ENCODE data around the gene LHX2.

LHX2 gene

DNA sequence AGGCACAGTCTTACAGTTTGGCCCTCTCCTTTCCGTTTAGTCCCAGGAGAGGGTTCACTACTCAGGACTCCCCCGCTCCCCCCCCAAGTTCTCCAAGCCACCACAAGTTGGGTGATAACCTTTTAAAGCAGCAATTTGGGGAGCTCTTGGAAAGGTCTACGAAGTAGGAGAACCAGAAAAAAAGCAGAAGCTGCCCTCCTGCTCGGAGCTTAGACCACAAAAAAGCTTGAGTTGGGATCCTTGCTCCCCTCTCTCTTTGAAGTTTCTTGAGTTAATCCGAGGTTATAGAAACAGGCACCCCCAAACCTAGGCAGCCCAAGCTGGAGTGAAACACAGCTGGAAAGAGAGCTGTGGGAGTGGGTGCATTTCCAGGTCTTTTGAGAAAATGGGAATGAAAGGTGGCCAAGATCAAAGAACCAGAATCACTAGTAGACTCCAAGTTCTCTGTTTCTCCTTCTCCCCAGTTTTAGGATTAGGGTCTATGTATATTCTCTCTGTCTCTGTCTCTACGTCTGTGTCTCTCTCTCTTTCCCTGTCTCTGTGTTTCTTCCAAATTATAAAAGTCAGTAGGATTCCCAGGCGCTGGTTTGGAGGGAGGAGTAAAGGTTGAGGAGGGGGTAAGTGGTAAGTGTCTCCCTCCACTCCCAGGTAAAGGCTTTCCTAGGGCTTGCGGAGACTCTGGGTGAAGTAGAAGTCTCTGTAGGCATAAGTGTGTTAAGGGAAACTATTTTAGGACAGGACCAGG is 2.8 kb downstream of the LHX2 start:
- no peak for DNase-seq

DNA sequence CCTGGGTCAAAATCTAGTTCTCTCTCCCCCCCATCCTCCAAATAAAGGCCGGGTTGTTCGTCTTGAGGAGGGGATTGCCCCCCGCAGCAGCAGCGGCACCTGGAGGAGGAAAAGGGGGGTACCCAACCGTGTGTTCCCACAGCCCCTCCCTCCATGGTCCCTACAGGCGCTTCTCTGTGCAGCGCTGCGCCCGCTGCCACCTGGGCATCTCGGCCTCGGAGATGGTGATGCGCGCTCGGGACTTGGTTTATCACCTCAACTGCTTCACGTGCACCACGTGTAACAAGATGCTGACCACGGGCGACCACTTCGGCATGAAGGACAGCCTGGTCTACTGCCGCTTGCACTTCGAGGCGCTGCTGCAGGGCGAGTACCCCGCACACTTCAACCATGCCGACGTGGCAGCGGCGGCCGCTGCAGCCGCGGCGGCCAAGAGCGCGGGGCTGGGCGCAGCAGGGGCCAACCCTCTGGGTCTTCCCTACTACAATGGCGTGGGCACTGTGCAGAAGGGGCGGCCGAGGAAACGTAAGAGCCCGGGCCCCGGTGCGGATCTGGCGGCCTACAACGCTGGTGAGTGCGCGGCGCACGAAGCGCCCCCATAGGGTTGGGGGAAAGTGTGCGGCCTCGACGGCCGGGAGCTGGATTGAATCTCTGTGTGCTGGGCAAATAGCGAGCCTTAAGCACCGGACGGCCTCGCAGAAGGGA is 3.5 kb downstream of the LHX2 start:
- DNase-seq = no peak

DNA sequence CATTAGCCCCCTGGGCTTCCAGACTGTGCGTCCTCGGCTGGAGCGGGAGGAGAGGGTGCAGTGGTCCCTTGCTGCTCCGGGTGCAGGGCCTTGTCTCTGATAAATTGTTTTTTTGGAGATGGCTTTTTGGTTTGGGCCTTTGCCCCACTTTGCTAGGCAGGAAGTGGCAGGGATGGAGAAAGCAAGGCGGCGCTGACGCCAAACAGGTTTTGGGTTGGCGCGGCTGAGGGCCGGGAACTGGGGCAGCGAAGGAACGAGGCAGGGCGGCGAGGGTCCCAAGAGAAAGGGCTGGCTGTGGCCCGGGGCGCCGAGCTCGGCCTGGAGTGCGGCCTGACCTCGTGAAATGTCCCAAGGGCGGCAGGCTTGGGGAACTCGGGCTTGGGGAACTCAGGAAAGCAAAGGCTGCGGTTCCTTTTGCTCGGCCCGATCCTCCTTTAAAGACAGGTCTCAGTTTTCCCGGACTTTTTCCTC is 4.1 kb downstream of the LHX2 start:
- DNase-seq = no peak

DNA sequence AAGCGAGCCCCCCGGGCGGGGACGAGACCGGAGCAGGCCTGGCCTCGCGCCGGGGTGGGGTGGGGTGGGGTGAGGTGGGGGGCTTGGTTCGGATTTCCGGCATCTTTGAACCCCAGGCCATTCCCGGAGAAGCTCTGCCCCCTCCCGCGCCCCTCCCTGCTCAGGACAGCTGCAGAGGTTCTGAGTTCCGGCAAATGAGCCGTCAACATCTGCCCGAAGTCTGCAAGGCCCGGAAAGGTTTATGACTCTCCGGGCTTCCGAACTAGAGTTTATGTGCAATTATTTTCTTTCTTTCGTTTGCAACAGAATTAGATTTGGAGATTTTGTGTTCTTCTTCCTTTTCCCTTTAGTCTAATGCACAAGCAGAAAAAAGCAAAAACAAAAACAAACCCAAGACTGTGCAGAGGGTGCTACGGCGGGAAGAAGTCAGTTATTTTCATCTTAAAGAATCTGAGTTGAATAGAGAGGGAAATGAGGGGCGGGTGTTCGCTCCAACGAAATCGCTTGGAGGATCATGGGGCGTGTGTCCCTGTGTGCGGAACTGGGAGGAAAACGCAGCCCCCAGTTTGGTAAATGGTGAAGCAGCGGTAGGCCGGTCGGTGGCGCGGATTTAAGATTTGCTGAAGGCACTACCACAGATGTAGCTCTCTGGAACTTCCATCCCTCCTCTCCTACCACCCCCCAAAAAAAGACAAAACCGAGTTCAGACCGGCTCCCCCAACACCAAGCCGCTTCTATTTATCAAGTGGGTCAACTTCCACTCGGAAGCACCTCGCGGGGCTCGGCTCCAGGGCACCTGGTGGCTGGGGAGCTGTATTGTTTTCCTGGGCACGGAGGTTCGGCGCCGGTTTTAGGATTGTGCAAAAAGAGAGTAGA is 4.8 kb downstream of the LHX2 start:
- DNase-seq = no peak

DNA sequence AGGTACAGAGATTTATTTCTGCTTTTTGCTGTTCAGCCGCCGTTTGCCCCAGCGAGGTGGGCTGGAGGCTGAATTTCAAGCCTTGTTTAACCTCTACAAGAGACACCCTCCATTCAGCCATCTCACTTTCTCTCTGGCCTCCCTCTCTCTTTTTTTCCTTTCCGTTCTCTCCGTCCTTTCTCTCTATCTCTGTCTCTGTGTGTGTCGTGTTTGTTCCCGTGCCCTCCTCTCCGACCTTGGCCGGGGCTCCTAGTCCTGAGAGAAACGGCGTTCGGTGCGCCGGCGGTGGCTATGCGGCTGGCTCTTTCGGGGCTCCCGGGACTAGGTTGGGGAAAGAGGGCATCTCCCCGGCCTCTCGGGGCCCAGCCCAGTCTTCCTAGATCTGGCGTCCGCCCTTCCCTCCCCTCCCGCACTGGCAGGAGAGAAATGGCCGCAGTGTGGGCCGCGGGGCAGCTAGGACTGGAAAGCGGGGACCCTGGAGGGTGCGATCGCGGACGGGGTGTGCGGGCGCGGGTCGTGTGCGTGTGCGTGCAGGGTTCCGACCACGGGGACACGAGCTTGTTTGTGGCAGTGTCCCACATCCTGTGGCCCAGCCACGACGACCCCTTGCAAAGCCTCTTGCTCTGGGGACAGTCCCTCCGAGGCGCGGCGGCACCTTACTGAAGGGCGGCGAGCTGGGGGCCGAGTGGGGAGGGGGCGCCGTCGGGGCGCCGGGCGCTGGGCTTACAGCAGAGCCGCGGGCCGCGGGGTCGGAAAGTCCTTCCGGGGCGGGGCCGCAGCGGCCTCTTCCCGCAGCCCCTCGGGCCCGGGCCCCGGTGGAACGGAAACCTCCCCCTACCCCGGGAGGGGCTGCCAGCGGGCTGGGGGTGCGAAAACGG is 5.7 kb downstream of the LHX2 start:
- no peak for DNase-seq

DNA sequence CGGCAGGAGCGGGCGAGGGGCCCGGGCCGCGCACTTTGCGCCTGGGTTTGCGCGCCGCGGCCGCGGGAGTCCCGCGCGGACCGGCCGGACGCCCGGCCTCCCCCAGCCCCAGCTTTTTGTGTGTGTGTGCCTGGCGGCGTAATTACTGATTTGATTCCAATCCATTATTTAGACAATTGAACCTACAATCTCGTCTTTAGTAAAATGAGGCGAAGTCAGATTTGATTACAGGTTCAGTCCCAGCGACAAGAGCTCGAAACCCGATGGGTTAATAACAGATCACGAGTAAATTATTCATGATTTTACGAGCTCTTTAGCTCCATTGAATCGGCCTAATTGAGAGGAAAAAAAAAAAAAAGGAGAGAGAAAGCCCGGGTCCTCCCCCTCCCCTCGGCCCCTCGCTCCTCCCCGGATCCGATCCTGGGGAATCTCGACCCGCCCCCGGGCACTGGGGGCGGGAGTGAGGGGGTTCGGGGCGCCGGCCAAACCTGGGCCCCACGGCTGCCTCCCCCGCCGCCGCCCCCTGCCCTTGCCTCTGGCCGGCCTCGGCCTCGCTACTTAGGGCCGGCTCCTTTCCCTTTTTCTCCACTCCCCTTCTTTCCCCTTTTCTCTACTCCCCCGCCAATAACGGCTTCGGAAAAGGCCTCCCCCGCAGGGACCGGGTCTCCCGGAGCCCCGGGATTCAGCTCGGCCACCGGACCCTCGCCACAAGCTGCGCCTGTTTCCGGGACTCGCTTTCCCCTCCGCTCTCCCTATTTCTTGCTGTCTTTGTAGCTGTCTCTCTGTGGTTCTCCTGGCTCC is 6.6 kb downstream of the LHX2 start:
- no peak for DNase-seq

DNA sequence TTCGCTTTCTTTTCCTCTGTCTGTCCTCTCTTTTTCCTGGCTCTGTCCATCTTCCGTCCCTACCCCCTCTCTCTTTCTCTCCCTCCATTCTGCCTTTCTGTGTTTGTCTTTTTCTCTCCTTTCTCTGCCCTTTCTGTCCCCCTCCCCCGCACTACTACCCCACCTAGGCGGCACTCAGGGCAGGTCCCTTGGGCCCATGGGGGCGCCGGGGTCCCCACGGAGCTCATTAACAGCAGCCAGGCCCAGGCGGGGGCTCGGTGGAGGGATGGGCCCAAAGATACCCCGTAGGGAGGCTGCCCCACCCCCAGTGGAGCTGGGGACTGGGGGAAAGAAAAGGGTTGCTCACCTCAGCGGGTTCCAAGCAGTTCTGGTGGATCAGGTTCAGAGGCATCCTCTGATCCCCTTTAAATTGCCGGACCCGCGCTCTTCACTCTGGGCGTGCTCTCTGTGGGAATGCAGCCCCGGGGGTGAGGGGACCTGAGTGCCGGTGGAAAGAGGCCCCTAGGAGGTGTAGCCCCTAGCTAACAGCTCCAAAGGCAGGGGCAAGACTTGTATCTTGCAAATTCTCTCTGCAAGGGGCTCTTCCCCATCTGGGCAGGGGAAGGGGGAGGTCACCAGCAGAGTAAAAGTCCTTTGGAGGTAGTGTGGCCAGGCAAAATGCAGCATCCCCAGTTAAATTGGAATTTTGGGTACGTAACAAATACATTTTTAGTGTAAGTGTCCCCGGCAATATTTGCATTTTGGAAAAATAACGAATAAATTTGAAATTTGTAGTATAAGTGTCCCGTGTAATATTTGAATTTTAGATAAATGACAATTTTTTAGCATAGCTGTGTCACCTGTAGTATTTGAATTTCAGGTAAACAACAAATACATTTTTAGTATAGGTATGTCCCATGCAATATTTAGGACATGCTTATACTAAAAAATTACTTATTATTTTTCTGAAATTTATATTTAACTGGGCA is 7.4 kb downstream of the LHX2 start:
- no peak for DNase-seq

DNA sequence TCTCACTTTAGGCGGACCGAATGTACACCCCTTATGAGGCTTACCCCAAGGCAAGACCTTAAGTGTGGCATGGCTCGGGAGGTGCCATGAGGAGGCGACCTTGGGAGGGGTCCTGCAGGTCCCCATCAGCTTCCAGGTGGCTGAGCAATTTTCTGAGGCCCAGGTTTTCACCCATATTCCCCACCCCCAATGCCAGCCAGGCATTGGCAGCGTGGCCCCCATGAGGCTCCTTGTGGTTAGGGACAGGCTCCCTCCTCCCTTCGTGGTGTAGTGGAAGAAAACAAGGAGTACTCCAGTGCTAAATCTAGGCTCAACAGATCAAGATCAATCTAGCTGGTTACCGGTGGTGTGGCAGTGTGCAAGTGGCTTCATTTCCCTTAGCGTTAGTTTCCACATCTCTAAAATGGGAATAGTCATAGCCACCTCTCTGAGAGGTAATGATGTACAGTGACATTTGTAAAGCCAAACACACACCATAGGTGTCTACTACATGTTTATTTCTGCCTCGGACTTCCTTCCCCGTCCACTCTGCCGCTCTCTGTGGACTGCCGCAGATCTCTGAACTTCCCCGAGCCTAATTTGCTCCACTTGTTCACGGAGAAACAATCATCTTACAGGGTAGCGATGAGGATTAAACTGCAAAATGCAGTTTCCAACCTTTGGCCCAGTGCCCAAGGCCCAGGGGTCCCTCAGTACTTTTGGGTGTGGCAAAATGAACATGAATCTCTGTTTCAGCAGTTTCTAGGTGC is 8.4 kb downstream of the LHX2 start:
- no peak for DNase-seq

DNA sequence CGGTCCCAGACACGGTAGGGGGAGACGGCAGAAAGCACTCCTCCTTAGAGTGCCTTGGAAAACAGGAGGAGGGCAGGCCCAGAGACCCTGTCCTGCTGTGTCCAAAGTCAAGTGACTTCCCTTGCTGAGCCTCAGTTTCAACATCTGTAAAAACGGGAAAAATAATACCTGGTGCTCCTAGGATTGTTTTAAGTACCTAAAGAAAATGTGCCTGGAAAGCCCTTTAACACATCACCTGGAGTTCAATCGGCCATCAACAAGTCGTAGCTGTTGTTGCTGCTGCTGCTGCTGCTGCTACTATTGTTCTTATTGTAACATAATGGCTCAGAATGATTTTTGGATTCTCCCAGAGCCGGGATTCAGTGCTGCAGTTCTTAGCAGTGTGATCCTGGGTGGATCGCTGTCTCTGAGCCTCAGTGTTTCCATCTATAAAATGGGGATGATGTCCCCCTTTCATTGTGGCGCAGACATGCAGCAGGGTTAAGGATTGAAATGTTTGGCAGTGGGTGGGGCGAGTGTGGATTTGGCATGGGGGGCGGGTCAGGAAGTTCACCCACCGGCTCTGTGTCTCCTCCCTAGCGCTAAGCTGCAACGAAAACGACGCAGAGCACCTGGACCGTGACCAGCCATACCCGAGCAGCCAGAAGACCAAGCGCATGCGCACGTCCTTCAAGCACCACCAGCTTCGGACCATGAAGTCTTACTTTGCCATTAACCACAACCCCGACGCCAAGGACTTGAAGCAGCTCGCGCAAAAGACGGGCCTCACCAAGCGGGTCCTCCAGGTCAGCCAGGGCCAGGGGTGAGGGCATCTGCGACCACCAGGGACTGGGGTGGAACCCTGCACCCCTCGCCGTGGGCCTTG is 9.2 kb downstream of the LHX2 start:
- DNase-seq = no peak

DNA sequence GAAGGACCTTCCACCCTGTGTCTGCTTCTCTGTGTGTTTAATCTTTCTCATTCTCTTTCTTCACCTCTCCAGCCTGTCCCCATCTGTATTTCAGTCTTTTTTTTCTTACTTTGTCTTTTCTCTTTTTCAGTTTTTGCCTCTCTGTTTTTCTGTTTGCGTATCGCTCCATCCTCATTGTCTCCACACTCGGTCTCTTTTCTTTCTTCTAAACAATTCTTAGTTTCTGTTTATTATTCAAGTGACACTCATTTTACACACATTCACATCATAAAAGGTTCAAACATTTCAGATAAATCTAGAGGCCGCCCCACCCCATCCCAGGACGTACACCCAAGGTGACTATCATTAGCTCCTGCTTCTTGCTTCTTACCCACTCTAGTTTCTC is 9.8 kb downstream of the LHX2 start:
- no peak for DNase-seq

DNA sequence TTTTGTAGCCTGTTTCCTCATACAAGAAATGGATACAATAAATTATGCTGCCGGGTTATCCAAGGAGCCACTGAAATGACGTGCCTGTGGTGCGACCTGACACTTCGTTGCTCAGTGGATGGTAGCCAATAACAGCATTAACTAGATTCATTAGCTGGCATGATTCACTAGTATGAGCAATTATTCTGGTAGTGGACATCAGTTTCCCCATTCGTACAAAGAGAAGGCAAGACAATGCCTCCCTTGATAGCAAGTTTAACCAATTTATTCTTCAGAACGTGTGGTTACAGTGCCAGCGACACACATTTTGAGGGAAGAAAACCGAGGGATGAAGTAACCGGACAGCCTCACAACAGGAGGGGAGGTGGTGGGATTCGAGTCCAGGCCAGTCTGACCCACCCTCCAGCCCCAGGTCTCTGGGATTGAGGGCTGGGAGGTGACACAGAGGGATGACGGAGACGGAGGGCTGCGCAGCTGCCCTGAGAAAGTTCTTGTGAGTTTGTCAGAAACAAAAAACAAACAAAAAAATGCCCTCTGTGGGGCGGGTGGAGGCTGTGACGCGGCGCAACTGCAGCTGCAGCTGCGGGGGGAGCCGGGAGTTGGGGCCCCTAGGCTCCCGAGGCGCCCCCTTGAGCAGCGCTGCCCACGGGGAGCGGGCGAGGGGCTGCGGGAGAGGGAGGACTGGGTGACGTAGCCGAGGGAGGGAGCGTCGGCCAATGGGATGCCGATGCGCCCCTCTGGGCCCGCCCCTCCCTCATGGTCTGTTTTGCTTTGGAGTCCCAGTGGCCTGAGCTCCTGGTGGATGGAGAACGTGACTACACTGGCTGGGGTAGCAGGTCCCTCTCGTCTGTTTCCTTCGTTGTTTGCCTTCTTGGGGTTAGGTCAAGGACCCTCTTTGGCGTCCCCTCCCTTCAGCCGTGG is 10.9 kb downstream of the LHX2 start:
- no peak for DNase-seq

DNA sequence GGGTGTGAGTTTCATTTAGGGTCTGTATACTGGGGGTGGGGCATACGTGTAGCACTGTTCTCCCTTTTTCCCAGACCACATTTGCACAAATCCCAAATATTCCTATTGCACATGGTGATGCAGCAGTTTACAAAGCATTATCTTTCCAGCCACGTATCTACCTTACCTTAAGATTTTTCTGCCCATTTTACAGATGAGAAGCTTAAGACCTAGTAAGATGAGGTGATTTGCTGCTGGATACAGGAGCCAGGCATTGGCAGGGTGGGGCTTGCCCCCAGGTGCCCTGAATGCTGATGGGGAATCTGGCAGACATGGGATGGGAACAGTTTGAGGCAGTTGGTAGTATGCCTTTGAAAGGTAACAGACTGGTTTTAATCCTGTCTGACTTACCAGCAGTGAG is 12.5 kb downstream of the LHX2 start:
- DNase-seq = no peak

DNA sequence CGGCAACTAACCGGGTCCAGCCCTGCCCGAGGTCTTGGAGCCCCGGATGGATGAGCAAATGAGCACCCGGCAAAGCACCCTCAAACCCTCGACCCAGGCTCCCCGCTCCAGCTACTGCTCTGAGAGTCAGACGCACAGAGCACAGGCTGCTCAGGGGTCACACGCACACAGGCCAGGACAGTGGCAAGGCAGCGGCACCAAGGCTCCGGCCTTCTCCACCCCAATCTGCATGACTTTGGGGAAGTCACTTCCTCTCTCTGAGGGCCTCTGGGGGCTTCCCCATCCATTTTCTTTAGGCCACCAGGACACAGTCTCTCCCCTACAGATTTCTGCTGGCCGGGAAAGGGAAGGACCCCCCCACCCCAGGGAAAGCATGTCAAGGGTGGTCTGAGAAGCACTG is 18.0 kb downstream of the LHX2 start:
- no peak for DNase-seq

DNA sequence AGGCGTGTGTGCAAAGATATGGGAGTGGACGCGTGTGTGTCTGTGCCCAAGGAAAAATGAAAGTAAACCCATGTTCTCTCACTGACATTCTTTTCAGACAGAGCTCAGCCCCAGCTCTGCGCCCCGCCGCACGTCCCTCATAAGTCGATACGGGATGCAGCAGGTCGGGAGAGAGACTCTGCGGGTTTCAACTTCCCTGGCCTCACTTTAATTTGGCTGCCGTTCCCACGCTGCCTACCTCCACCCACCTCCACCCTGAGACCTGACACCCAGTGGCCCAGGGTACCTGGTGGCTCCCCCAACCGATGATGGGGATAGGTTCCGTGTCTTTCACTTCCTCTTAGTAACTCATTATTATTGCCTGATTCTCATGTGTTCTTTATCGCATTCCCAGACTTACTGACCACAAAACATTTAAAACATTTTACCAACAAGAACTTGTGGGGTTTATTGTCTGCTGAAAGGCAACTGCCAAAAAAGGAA is 19.4 kb downstream of the LHX2 start:
- no peak for DNase-seq

DNA sequence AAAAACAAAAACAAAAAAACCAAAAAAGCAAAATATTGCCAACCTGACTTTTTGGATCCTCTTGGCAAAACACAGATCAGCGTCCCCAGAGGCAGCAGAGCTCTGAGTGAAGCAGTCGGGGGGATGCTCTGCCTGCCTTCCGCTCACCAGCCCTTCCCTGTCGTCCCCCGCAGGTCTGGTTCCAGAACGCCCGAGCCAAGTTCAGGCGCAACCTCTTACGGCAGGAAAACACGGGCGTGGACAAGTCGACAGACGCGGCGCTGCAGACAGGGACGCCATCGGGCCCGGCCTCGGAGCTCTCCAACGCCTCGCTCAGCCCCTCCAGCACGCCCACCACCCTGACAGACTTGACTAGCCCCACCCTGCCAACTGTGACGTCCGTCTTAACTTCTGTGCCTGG is 20.7 kb downstream of the LHX2 start:
- DNase-seq = no peak

DNA sequence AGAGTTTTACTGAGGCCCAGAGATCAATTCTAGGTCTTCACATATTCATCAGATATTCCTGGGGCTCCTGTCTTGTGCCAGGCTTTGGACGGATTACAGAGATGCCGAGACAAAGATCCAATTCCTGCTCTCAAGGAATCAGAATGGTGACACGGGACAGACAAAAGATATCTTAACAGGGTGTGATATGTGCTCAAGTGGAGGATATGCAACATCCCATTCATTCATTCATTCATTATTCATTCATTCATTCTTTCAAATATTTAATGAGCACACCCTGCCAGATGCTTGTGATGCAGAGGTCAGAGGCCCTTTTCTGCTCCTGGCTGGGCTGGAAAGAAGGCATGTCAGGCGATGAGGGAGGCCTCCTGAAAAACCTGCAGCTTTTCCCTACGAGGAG is 21.8 kb downstream of the LHX2 start:
- DNase-seq = no peak

DNA sequence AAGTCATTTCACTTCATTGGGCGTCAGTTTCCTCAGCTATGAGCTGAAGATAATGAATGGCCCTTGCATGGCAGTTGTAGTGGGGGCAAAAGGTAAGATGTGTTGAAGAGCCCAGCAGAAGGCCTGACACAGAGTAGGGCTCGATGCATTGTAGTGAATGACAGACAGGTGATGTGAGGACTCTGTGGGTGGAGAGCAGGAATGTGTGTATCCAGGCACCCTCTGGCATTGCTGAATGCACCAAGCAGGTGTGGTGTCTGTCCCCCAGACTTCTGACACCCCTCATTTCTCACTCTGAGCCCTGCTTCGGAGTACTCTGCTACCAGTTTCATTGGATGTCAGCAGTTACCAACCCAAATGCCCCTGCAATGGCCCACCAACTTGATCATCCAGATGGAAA is 22.4 kb downstream of the LHX2 start:
- DNase-seq = no peak
